HT-29 (cell line): ENCODE measurements around the gene RUNX1. TPM values are rescaled to one million over a fixed set of nuclear protein-coding genes. Genes with fewer than 3 reads are reported as not detected.
A peak's percentile ranks its signal among the peaks of the same experiment; 100 is the strongest.
"Not testable (repeated sequence)": the region's sequence is repeated elsewhere in the genome, so short reads cannot be mapped to it uniquely, and the experiment has no call there.

Source experiments
- DNase-seq: peaks from one replicate; pipeline ENCODE4 v3.0.0-alpha.2; 2015; ENCODE audit warnings: low spot score
- total RNA-seq: library from RNA; depleted of rRNA; stranded (reverse); fragments of >200 nt; shearing (Covaris generic); gene quantifications from 2 replicates; pipeline ENCODE4 v1.2.3, GENCODE V29; 2014

RUNX1 gene
- total RNA-seq, 1 experiment from 2014 or later: 26.7 TPM

DNA sequence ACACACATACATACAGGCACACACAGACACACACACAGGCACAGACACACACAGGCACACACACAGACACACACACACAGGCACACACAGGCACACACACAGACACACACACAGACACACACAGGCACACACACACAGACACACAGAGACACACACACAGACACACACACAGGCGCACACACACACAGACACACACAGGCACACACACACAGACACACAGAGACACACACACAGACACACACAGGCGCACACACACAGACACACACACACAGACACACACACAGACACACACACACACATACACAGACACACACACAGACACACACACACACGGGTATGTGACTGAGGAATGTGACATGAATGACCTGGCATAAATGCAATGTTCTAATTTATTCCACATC, 55.6 kb downstream of the RUNX1 start:
- not testable (repeated sequence) for DNase-seq

DNA sequence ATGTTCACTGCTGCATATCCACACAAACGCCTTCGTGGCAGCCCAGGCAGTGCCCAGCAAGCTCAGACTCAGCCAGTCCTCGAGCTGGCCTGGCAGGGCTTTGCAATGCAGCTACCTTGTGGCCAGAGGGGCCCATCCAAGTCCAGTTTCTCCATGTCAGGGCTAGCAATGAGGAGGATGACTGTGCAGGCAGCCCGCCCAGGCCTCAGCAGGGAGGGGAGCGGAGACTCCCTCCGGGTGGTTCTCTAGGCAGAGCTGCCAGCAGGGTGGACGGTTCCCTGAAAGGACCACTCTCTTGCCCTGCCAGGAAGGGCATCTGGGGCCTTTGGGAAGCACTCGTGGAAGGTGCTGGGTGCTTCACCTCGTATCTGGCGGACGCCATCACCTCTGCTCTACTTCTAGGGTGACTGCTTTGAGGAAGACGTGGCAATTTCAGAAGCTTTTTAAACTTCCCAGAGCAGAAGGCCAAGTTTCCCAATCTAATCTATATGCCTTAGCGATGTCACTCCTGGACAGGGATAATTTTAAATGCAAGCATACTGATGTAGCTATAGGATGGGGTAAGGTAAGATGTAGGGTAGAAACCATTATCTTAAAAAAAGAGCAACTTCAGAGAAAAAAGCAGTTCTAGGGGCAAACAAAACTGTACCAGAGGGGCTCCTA, 56.2 kb downstream of the RUNX1 start:
- no peak for DNase-seq

DNA sequence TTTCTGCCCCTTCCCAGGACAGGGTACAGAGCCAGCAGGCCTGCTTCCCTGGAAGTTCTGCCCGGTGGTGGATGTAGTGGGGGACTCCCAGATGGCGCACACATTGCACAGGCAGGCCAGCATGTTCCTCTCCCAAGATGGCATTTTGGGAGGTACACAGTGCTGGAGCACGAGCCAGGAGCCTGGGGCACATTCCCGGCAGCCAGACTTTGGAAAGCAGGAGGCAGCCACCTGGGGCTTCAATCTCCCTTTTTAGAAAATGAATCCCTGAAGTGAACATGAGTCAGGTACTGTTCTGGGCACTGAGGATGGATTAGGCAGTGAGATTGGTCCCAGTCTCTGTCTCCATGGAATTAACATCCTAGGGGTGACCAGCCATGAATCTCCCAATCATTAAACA, 56.9 kb downstream of the RUNX1 start:
- no peak for DNase-seq

DNA sequence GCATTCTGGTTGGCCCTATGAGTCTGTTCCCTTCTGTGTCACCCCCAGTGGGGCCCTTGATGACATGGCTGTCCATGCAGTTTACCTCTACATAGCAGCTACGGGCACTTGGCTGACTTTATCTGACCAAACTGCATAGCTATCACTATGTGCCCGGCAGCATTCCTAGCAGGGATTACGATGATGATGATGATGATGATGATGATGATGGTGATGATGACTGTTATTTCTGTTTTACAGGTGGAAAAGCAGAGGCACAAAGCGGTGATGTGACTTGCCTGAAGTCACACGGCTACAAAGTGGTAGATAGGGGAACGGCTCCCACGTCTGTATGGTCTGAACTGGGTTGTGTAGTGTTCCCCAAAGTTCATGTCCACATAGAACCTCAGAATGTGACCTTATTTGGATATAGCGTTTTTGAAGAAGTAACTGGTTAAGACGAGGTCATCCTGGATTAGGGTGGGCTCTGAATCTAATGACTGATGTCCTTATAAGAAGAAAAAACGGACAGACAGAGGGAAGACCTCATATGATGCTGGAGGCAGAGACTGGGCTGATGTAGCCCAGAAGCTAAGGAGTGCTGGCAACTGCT, 57.6 kb downstream of the RUNX1 start:
- no peak for DNase-seq

DNA sequence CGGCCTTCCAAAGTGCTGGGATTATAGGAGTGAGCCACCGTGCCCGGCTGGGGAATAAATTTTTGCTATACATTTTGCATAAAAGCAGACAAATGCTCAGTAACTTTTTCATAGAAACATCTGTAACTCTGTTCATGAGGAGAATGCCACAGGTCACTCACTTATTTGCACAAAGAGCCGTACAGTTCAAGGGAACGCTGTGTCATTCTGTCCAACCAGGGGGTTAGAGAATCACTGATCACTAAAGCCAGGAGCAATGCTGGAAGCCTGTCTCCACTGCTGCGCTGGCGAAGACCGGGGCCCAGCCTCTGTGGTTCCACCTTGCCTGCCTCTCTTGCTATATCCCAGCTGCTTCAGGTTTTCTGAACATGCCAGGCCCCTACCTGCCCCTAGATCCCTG, 58.3 kb downstream of the RUNX1 start:
- no peak for DNase-seq

DNA sequence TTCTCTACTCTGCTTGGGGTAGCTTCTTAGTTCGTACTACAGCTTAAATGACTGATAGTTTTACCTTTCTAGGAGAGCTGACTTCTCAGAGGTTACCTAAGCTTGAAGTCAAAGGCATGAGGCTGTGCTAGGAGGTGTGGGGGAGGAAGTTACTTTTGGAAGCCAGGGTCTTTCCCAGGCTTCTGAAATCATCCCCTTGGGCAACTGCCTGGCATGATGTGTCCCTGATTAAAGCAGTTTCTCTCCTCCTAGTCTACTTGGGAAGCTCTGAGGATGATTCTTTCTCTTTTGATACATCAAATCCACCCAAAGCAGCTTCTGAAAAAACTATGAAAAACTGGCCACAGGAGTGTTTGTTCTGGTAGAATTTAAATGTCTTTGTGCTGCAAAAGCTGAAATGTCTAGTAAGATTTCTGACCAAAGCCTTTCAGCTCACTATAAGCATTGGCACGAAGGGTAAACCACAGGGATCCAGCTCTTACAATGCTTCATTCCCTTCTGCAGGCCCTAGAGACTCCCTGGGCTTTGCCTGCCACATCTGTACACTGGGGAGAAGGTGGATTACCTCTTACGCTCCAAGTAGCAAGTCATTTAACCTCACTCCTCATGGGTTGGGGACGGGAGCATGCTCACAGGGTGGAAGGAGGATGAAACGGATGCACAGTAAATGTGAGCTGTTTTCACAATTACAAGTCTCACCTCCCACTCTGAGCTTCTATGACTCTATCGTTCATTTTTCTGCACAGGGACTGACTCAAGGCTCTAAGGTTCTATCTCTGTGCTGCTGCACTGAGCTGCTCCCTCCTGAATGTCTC, 59.6 kb downstream of the RUNX1 start:
- no peak for DNase-seq

DNA sequence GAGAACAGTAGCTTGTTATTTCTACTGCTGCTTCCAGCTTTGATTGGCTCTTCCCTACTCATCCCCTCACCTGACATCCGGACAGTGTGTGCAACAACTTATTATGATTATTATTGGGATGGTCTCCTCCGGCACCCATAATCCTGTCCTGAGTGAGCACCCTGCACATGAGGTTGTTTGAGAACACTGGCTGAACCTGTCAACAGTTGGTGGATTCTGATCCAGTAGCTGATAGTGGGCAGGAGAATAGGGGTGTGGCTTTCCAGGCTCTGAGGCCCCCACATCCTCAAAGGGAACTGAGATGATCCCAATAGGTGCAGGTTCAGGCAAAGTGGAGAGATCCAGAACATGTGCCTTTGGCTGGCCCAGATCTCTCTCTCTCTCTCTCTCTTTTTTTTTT, 60.5 kb downstream of the RUNX1 start:
- no peak for DNase-seq

DNA sequence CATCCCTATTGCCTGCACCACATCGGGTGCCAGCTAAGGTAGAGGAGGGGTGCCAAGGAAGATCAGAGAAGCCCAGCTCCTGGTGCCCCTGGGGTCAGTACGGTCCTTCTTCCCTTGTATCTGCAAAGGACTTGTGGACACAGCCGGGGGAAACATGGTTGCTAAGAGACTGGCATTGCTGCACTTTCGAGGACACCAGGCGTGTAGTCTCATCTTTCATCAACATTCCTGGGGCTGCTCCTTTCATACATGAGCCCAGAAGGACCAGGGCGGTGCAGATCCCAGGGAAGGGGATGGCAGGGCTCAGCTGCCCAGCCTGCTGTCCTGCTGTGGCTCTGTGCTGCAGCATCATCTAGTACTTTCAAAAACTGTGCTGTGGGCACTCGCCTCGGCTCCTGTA, 61.0 kb downstream of the RUNX1 start:
- no peak for DNase-seq

DNA sequence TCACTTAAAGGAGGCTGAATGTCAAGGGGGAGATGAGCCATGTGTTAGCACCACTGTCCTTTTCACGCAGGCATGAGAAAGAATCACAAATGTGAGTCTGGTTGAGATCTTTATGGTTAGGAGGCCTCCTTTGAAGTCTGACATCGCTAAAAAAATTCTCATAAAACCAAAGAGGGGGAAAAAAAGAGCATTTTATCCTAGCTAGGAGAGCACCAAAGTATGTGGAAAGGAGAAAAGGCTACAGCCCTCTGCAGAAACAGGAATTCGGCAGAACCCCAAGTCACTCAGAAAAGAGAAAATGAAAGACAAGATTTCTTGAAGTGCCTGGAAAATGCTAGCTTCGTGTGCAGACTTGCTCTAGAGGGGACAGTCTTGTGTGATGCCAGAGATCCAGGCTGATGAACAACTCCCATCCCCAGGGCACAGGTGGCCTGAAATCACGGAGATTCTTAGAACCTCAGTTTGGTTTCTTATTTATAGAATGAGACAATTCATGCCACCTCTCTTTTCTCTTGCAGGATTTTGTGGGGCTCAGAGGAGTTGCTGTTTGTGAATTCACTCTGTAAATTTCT, 61.5 kb downstream of the RUNX1 start:
- DNase-seq: no peak

DNA sequence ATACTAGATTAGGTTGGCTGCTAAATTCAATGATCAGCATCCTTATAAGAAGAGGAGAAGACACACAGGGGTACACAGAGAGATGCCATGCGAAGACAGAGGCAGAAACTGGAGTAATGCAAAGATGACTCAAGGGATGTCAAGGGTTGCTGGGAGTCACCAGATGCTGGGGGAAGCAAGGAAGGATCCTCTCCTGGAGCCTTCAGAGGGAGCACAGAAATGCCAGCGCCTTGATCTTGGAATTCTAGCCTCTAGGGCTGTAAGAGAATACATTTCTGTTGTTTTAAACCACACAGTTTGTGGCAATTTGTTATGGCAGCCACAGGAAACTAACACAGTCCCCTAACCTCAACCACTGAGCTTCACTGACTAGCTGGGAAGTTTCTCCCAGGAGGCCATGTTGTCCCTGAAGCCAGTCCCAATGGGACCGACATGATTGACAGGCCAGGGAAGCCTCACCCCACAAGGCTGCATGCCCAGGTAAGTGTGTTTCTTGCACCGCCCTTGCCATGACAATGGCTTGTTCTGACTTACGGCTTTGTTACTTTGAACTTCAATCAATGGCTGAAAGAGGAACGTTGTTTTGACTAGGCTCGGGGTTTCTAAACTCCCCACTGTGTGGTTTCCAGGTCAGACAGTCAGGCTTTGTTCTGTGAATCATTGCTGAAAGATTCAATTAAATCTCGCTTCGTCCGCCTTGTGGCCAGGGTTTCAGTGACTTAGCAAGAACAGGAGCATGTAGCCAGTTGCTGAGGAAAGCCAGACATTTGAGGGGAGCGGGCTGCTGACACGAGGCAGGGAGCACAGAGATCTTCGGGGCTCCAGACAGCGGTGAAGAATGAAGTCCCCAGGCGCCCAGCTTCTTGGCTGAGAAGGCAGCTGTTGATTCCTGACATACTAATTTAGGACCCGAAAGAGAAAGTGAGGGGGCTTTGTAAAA, 62.3 kb downstream of the RUNX1 start:
- peak; percentile 46 for DNase-seq

DNA sequence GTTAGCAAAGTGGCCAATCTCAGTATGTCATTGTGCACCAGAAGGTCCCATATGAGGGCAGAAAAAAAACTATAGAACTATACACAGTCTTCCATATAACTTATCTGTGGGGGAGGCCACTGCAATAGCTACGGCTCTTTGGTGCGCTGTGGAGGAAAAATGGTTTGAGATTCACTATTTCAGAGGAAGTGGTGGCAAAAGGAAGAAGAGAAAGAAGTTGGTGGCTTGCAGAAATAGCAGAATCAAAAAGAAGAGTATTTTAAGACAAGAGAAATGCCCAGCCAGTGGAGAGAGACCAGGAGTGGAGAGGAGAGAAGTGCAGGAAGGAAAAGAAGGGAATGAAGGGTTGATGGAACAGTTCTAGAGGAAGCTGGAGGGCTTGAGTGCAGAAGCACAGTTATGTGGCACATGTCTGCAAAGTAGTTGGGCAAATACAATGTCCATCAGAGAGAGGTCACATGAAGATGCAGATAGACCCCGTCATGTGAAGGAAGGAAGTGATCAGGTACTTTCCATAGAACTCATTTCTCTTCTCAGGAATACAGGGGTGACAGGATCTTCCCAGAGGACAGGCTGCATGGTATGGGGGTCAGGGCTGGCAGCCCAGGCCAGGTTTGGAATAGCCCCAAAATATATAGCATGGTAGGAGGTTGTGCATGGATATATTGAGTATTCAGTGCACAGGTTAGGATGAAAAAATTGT, 64.6 kb downstream of the RUNX1 start:
- DNase-seq: no peak

DNA sequence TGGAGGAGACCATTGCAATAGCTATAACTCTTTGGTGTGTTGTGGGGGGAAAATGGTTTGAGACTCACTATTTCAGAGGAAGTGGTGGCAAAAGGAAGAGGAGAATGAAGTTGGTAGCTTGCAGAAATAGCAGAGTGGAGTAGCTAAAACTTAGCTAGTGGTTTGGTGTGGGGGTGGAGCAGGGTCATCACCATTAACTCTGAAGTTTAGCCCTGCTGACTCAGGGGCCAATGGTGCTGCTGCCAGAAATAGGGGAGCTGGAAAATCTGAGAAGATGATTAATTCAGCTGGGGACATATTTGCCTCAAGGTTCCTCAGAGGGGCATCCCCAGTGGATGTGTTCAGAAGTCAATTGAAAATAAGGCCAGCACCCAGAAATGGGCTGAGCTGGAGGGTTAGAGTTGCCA, 65.4 kb downstream of the RUNX1 start:
- DNase-seq: no peak

DNA sequence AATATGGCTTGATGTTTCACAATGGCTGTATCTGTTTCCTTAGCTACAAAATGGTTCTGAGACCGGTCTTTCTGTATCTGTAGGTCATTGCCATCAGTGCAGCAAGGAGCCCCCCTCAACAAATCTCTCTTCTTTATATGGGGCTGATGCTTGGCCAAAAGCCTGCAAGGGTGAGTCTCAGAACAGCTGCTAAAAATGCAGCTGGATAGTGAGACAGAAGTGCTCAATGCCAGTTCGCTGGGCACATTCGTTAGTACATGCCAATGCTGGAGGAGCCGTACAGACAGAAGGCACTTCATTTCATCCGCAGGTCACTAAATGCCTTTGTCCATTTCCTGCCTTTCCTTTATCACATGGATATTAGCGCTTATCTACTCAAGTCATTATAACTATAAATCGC, 67.3 kb downstream of the RUNX1 start:
- DNase-seq: no peak

DNA sequence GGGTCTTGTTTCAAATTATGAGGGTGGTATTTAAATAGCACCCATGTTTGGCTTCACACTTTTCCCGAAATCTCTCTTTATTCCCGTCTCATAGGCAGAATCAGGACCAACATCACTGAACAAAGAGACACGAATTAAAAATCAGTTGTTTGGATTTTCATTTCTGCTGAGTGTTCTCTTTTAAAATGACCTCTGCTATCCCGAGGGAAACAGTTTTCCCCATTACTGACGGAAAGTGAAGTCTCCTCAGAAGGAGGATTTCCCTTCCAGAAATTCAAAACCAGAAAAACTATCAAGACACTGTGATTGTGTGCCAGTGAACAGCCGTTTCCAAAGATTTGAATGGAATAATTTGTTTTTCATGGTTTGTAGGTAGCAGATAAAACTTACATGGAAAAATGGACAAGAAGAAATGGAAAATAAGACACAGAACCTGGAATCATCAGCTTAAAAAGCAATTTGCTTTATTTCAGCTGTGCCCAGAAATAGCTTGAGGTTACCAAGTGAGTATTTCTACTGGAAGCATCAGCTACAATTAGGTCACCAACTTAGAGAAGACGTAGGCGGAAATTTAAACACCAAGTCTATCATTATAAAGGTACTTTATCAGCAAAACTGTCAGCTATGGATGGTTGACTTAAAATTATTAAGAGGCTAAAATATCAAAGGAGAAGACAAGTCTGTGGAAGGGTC, 68.5 kb downstream of the RUNX1 start:
- DNase-seq: no peak

DNA sequence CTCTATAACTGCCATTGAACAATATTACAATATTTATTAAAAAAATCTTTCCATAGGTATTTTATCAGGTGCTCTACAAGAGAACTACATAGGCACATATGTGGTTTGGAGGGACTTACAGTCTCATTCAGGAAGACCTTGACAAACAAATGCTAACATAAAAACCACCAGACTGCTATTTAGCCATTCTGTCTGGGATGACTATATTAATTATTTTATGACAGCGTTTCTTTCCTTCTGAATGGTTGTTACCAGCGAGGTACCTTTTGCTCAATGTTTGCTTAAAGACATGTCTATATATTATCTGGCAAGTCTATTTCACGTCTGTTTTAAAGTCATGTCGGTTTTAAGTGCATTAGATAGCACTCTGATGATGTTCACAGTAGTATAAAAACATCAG, 69.7 kb downstream of the RUNX1 start:
- no peak for DNase-seq

DNA sequence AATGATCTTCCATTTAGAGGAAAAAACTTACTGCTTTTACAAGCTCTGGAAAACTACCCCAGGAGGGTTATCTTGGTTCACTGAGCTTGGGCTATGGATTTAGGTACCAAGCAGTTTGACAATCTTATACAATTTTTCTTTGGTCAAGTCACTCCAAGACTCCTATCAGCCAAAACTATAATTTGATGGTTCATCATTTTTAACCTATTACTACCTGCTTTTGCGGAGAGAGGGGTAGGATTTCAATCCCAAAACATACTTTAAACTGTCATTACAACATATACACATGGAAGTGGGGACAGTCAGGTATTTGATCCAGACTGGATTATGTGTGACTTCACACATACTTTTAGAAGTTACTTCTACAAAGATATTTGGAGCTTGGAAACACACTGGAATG, 71.8 kb downstream of the RUNX1 start:
- no peak for DNase-seq

DNA sequence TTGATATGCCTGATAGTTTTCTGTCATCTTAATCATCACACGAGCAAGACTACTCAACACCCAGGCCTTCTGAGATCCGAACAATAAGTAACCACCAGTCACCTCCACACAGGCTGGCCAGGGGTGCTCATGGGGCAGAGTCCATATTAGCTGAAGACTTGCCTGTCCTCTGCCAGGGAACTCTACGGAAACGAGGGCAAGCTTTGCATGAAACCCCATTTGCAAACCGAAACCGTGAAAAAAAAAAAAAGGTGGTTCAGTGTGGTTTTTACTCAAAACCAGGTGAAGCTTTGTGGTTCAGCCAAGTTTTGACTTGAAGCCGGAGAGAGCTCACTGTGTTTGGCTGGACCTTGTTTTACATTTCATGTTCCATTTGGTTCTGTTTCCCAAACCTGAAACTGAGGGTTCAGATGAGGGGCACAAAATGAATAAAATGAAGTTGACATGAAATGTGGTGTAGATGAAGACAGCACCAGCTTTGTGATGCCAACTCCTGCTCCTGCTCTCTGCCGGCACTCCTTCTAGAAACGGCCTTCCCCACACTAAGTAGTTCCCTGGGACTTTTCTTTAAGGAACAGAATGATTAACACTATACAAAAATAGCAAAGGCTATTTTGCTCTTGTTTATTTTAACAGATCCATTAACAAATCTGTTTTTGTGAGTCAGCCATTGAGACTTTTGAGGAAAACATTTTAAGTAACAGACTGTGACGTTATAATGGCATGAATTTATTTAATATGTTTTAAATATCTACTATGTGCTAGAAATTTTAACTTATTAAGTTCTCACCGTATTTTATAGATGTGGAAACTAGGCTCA, 74.7 kb downstream of the RUNX1 start:
- no peak for DNase-seq

DNA sequence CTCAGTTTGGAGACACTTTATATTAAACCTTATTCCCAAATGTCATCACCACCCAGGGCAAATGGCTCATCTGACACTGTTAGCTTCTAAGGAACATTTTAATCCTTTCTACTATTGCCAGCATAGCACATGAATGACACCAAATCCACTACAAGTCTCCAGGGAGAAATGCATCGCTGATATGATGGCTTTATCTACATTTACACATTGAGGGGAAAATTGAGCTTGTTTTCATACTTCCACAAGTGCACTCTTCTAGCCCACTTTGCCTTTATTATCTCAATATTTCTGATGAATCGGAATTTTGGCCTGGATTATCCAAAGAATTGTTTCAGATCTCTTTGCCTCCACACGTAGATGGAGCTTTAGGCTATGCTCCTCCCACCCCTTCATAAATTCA, 75.4 kb downstream of the RUNX1 start:
- DNase-seq: no peak

DNA sequence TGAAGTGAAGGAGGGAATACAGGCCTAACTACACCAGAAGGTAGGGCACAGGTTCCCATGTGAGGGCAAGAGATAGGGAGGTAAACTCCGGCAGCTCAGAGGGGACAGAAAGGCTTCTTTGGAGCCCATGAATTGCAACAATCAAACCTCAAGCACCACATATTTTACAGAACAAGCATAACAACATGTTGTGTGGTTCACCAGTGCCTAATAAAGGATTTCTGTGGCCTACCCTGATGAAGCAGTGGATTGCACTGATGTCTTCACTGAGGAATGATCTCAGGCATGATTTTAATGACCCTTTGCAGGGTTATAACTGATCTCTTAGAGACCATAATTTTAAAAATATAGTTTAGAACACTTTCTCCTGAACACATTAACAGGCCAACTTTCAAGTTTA, 77.4 kb downstream of the RUNX1 start:
- DNase-seq: no peak
